A375 (cell line): ENCODE measurements around the gene SERPINB1. TPM values are rescaled to one million over a fixed set of nuclear protein-coding genes. Genes with fewer than 3 reads are reported as not detected.

Source experiments
- small RNA-seq: library from RNA; depleted of rRNA; stranded (forward); fragments of <200 nt; gene quantifications from one replicate; pipeline ENCODE3, GENCODE V24; 2014
- total RNA-seq: library from RNA; depleted of rRNA; stranded (reverse); fragments of >200 nt; shearing (Covaris generic); gene quantifications from 2 replicates; pipeline ENCODE4 v1.2.3, GENCODE V29; 2014; rRNA removed

Gene SERPINB1
- 14.3 and 31.3 TPM in 2 replicates for total RNA-seq

GRCh38 chr6:2841264-2842138 lies at the start of gene SERPINB1:
SERPINB1 (minus strand) TSS chr6:2841863; CDS start chr6:2840586, 1,277 bp downstream.

Small RNAs within 50 kb of the gene (small RNA-seq; reads per million reads assigned to genes)
- gene MIR4645, result not detected

Other genes with a start within 250 kb of the SERPINB1 start
- 0.15 and 0.19 TPM in 2 replicates for gene MYLK4, start 90.9 kb downstream of the SERPINB1 start, total RNA-seq
- gene WRNIP1, start 76.5 kb downstream of the SERPINB1 start, total RNA-seq, result 48.0 and 56.3 TPM in 2 replicates
- gene SERPINB9, start 61.4 kb upstream of the SERPINB1 start, total RNA-seq, result not detected in 2 replicates
- gene SERPINB6, start 129.7 kb upstream of the SERPINB1 start, total RNA-seq, result 86.4 and 91.3 TPM in 2 replicates
- 29.2 and 29.4 TPM in 2 replicates for gene NQO2, start 158.0 kb upstream of the SERPINB1 start, total RNA-seq
- 7.6 and 10.2 TPM in 2 replicates for gene RIPK1, start 226.6 kb upstream of the SERPINB1 start, total RNA-seq